HCT116 (cell line): ENCODE data around the gene DCDC2.

Experiments used
- EGR1 ChIP-seq: IDR thresholded peaks from 2 replicates; pipeline ENCODE4 v1.6.1; 2012; ENCODE audit warnings: low read depth
- POLR2AphosphoS5 ChIP-seq: IDR thresholded peaks from 2 replicates; pipeline ENCODE4 v1.6.1; 2011; ENCODE audit warnings: mild to moderate bottlenecking, low read depth, low read length, moderate library complexity
- RAD21 ChIP-seq: IDR thresholded peaks from 2 replicates; pipeline ENCODE4 v1.6.1; 2012; ENCODE audit warnings: low read depth, mild to moderate bottlenecking
- REST ChIP-seq: IDR thresholded peaks from 2 replicates; pipeline ENCODE4 v1.6.1; 2012; ENCODE audit warnings: low read depth
- SP1 ChIP-seq: IDR thresholded peaks from 2 replicates; pipeline ENCODE4 v1.6.1; 2012; ENCODE audit warnings: low read depth
- TF ChIP-seq, protein P1 (sequence below), 3 experiments: fragments of 200-600 bp in 1 of 3; sonication (generic) in 1 of 3; IDR thresholded peaks in 2 of 3; conservative IDR thresholded peaks in 1 of 3; 2 replicates each; pipeline ENCODE4 v1.5.1; 2012 to 2017; ENCODE audit warnings: low read depth in 2 of 3, low read length in 2 of 3, antibody characterized with exemption in 1 of 3, borderline replicate concordance in 1 of 3, control low read depth in 1 of 3, mild to moderate bottlenecking in 1 of 3, mixed read lengths in 1 of 3, mixed run types in 1 of 3, moderate library complexity in 1 of 3; ENCODE audit not compliant: insufficient read depth in 1 of 3

DNA sequence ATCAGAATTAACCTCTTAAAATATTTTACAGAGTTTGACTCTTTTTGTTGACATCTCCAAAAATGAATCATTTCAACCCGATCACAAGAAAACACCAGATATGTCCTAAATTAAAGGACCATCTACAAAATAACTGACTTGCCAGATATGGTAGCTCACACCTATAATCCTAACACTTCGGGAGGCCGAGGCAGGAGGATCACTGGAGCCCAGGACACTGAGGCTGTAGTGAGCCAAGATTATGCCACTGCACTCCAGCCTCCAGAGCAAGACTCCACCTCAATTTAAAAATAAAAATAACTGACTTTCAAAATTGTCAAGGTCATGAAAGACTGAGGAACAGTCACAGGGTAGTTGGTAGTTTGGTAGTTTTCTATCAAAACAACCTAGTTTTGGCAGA is 34.9 kb downstream of the DCDC2 start:
- TF ChIP-seq REST (no peak), POLR2AphosphoS5 (no peak), RAD21 (no peak), SP1 (no peak), EGR1 (no peak)
- TF ChIP-seq, protein P1, sequence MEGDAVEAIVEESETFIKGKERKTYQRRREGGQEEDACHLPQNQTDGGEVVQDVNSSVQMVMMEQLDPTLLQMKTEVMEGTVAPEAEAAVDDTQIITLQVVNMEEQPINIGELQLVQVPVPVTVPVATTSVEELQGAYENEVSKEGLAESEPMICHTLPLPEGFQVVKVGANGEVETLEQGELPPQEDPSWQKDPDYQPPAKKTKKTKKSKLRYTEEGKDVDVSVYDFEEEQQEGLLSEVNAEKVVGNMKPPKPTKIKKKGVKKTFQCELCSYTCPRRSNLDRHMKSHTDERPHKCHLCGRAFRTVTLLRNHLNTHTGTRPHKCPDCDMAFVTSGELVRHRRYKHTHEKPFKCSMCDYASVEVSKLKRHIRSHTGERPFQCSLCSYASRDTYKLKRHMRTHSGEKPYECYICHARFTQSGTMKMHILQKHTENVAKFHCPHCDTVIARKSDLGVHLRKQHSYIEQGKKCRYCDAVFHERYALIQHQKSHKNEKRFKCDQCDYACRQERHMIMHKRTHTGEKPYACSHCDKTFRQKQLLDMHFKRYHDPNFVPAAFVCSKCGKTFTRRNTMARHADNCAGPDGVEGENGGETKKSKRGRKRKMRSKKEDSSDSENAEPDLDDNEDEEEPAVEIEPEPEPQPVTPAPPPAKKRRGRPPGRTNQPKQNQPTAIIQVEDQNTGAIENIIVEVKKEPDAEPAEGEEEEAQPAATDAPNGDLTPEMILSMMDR (IDR thresholded peaks at IDR 0.05 in 2 of 3, conservative IDR thresholded peaks at IDR 0.05 in 1 of 3; ENCODE audit: borderline replicate concordance in 1 of 3, insufficient read depth in 1 of 3, low read depth in 2 of 3, low read length in 2 of 3) = no peak
